OCI-LY1 (cell line): ENCODE results near the gene MGRN1.

ENCODE experiments used
- H2AFZ ChIP-seq: fragments of 200-600 bp; sonication (generic), shearing (Covaris generic); 2 replicates; pipeline ENCODE4 v1.6.0; 2014; ENCODE audit warnings: antibody characterized with exemption, mild to moderate bottlenecking, low read length
- H3F3A ChIP-seq: fragments of 200-600 bp; sonication (generic), shearing (Covaris generic); 2 replicates; pipeline ENCODE4 v1.6.0; 2014; ENCODE audit warnings: mild to moderate bottlenecking, antibody characterized with exemption, low read length, moderate library complexity; ENCODE audit not compliant: insufficient read depth
- H3K27ac ChIP-seq: fragments of 200-600 bp; sonication (generic); 2 replicates; pipeline ENCODE4 v1.5.1; 2014; ENCODE audit warnings: low read length, mixed run types, mild to moderate bottlenecking, low read depth; ENCODE audit not compliant: poor library complexity, severe bottlenecking
- H3K27me3 ChIP-seq: fragments of 200-600 bp; sonication (generic); 2 replicates; pipeline ENCODE4 v1.6.0; 2014; ENCODE audit warnings: antibody characterized with exemption, mild to moderate bottlenecking, low read length, moderate library complexity; ENCODE audit not compliant: insufficient read depth
- H3K36me3 ChIP-seq: fragments of 200-600 bp; sonication (generic); 2 replicates; pipeline ENCODE4 v1.6.1; 2014; ENCODE audit warnings: mild to moderate bottlenecking, antibody characterized with exemption, low read length, moderate library complexity, mixed read lengths; ENCODE audit not compliant: insufficient read depth
- H3K4me1 ChIP-seq: fragments of 200-600 bp; sonication (generic); 2 replicates; pipeline ENCODE4 v1.5.1; 2014; ENCODE audit warnings: mild to moderate bottlenecking, low read length, moderate library complexity; ENCODE audit not compliant: insufficient read depth, severe bottlenecking
- H3K4me2 ChIP-seq: fragments of 200-600 bp; sonication (generic), shearing (Covaris generic); 2 replicates; pipeline ENCODE4 v1.6.1; 2014; ENCODE audit warnings: low read length
- H3K4me3 ChIP-seq: fragments of 200-600 bp; sonication (generic); 2 replicates; pipeline ENCODE4 v1.5.1; 2014; ENCODE audit warnings: low read length, low read depth, mild to moderate bottlenecking, mixed read lengths; ENCODE audit not compliant: poor library complexity, severe bottlenecking
- H3K79me2 ChIP-seq: fragments of 200-600 bp; shearing (Covaris generic); 2 replicates; pipeline ENCODE4 v1.6.1; 2016; ENCODE audit warnings: mixed run types, low read length, mixed read lengths; ENCODE audit not compliant: insufficient read depth
- H3K9ac ChIP-seq: fragments of 200-600 bp; sonication (generic), shearing (Covaris generic); 2 replicates; pipeline ENCODE4 v1.6.1; 2014; ENCODE audit warnings: mild to moderate bottlenecking, low read length, mixed read lengths
- H3K9me2 ChIP-seq: fragments of 200-600 bp; sonication (generic), shearing (Covaris generic); 2 replicates; pipeline ENCODE4 v1.6.1; 2014; ENCODE audit warnings: low read depth, mild to moderate bottlenecking, low read length, mixed read lengths
- H3K9me3 ChIP-seq: fragments of 200-600 bp; shearing (Covaris generic); 2 replicates; pipeline ENCODE4 v1.6.1; 2014; ENCODE audit warnings: low read length, mixed read lengths
- H4K20me1 ChIP-seq: fragments of 200-600 bp; sonication (generic), shearing (Covaris generic); 2 replicates; pipeline ENCODE4 v1.6.0; 2016; ENCODE audit warnings: mild to moderate bottlenecking, low read length; ENCODE audit not compliant: insufficient read depth
- CTCF ChIP-seq: fragments of 200-600 bp; sonication (generic), shearing (Covaris generic); IDR thresholded peaks from 2 replicates; pipeline ENCODE4 v1.5.1; 2017; ENCODE audit warnings: mild to moderate bottlenecking, antibody characterized with exemption, low read length, moderate library complexity, mixed read lengths
- EZH2 ChIP-seq: fragments of 200-600 bp; sonication (generic), shearing (Covaris generic); IDR thresholded peaks from 2 replicates; pipeline ENCODE4 v1.8.0; 2017; ENCODE audit warnings: borderline replicate concordance, mixed run types, mild to moderate bottlenecking, antibody characterized with exemption, low read length, moderate library complexity, mixed read lengths

Gene MGRN1

GRCh38 chr16:4624015-4624826, at the start of gene MGRN1:
Gene MGRN1 (plus strand): TSS chr16:4624826. CDS start chr16:4624961, 135 bp downstream.
- Histone ChIP-seq H3K4me3 (peak within 1 kb of the TSS; percentile 92), H3K9me3 (no peaks in the 10 kb centered on the region), H3K36me3 (peaks cover 12% of the 10 kb centered on the region; the same call in 1 of the 2 replicates), H4K20me1 (no peaks in the 10 kb centered on the region), H3K27me3 (no peaks in the 10 kb centered on the region), H3K79me2 (peaks cover 28% of the 10 kb centered on the region), H3K27ac (peak within 1 kb of the TSS; percentile 69), H3K4me2 (peak within 1 kb of the TSS; percentile 99), H3K9me2 (no peaks in the 10 kb centered on the region), H3K9ac (peak within 1 kb of the TSS; percentile 87), H2AFZ (no peak within 1 kb of the TSS), H3F3A (no peaks in the 10 kb centered on the region), H3K4me1 (peaks cover 22% of the 10 kb centered on the region)
- peak; percentile 99 for TF ChIP-seq CTCF
- TF ChIP-seq EZH2: no peak

- no peaks in the 10 kb centered on the region for H4K20me1 ChIP-seq
- H3K36me3 ChIP-seq: no peaks in the 10 kb centered on the region
- no peak overlapping the region for H3K27ac ChIP-seq
- no peaks in the 10 kb centered on the region for H3K9me3 ChIP-seq
- H3F3A ChIP-seq: no peaks in the 10 kb centered on the region
- no peaks in the 10 kb centered on the region for H3K79me2 ChIP-seq
- H3K4me1 ChIP-seq: no peaks in the 10 kb centered on the region
- H3K4me3 ChIP-seq: no peak overlapping the region
- no peaks in the 10 kb centered on the region for H3K9me2 ChIP-seq
- no peak overlapping the region for H3K4me2 ChIP-seq
- no peak for TF ChIP-seq CTCF
- no peak for TF ChIP-seq EZH2
- H3K27me3 ChIP-seq: peaks cover 16% of the 10 kb centered on the region; the same call in 1 of the 2 replicates
- H3K9ac ChIP-seq: no peak overlapping the region
- no peak overlapping the region for H2AFZ ChIP-seq
These were observed 49.5 kb upstream of the MGRN1 start for GRCh38 chr16:4574919-4575705.

- H3K9ac ChIP-seq: no peak overlapping the region
- H3K79me2 ChIP-seq: no peaks in the 10 kb centered on the region
- TF ChIP-seq CTCF: no peak
- no peak for TF ChIP-seq EZH2
- no peaks in the 10 kb centered on the region for H3K9me2 ChIP-seq
- H3K4me3 ChIP-seq: no peak overlapping the region
- H3K4me1 ChIP-seq: no peaks in the 10 kb centered on the region
- H4K20me1 ChIP-seq: no peaks in the 10 kb centered on the region
- H2AFZ ChIP-seq: no peak overlapping the region
- H3K27ac ChIP-seq: no peak overlapping the region
- peaks cover 16% of the 10 kb centered on the region; the same call in 1 of the 2 replicates for H3K27me3 ChIP-seq
- no peak overlapping the region for H3K4me2 ChIP-seq
- H3K36me3 ChIP-seq: no peaks in the 10 kb centered on the region
- no peaks in the 10 kb centered on the region for H3K9me3 ChIP-seq
- no peaks in the 10 kb centered on the region for H3F3A ChIP-seq
These were observed 48.6 kb upstream of the MGRN1 start for GRCh38 chr16:4576008-4576407.
